GM13977 (cell line): ENCODE measurements around the gene HPCAL1.
"Not testable (repeated sequence)": the region's sequence is repeated elsewhere in the genome, so short reads cannot be mapped to it uniquely, and the experiment has no call there.

ENCODE experiments used
- DNase-seq: peaks from one replicate; pipeline ENCODE4 v3.0.0; 2012; ENCODE audit warnings: low spot score
- in situ Hi-C: fragments of 300-500 bp; cut with MboI; formaldehyde crosslinking; loops from one replicate; pipeline ENCODE4 v1.12.0; 2022; ENCODE audit warnings: low sequenced_read_pairs, low pct_unique_long_range_greater_than_20kb, mixed read lengths, inconsistent platforms; ENCODE audit not compliant: unreplicated experiment
- TF ChIP-seq, protein P1 (sequence below): IDR thresholded peaks from 2 replicates; pipeline ENCODE4 v1.5.1; 2012; ENCODE audit warnings: mild to moderate bottlenecking, control low read depth; ENCODE audit not compliant: insufficient read depth; ENCODE audit errors: extremely low read depth, missing control alignments

Gene HPCAL1

DNA sequence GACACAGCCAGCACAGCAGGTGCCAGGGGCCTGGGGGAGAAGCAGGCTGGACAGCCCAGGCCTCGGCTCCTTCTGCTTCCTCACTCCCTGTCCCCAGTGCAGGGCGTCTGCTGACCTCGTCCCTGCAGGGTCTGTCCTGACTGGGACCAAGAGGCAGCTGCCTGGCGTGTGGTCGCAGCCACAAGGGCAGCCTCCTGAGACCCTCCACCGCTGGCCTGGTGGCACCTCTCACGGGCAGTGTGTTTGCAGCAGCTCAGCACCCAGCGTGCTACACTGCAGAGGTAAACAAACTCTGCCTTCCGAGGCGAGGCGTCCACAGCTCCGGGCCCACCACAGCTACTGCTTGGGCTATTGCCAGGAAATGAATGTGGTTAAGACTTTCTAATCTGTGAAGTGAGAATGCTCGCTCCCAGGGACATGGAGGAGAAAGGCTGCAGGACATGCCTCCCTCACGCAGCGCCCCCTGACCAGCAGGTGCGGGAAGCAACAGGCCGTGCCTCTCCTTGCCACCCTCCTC lies 46.1 kb upstream of the HPCAL1 start:
- in situ Hi-C loops, result no loop called here
- TF ChIP-seq, protein P1, sequence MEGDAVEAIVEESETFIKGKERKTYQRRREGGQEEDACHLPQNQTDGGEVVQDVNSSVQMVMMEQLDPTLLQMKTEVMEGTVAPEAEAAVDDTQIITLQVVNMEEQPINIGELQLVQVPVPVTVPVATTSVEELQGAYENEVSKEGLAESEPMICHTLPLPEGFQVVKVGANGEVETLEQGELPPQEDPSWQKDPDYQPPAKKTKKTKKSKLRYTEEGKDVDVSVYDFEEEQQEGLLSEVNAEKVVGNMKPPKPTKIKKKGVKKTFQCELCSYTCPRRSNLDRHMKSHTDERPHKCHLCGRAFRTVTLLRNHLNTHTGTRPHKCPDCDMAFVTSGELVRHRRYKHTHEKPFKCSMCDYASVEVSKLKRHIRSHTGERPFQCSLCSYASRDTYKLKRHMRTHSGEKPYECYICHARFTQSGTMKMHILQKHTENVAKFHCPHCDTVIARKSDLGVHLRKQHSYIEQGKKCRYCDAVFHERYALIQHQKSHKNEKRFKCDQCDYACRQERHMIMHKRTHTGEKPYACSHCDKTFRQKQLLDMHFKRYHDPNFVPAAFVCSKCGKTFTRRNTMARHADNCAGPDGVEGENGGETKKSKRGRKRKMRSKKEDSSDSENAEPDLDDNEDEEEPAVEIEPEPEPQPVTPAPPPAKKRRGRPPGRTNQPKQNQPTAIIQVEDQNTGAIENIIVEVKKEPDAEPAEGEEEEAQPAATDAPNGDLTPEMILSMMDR, result no peak
- no peak for DNase-seq

DNA sequence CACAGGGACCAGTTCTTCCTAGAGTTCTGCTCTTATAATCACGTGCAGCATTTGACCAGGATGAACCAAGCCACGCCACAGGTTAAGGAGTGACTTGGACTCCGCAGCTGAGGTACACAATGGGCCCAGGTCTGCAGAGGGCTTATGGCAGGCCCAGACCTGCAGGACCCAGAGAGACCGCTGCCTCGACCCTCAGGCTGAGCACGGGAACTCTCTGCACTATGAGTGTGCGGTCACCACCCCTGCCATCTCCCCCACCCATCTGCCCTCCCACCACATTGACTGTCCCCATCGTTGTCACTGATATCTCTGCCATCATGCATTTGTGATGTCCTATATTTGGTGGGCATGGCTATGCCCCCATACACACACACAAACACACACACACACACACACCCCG lies 45.7 kb upstream of the HPCAL1 start:
- in situ Hi-C loops, result no loop called here
- no peak for DNase-seq
- TF ChIP-seq, protein P1, result no peak

DNA sequence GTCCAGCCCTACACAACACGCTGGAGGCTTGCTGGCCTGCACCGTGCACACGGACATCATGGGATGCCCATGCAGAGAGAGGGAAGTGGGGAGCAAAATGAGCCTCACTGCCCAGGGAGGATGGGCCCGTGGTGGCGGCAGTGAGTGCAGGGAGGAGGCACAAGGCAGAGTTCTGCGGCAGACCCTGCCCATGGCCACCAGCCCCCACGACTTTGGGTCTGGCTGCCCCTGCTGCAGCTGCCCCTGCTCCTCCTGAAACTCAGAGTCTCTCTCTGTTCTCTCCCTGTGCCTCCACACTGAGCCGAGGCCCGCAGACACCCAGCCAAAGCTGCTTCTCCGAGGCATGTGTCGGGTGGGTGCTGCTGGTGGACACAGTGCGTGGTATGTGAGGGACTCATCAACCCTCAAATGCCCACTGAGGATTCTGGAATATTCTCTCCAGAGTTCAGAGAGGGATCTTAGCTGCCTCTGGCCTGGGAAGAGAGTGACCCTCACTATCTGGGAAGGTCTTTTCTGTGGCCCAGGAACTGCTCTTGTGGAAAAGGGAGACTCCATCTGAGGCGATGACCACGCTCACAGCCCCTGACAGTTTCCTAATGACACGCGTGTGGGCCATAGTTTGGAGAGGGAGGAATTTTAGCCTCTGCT lies 45.1 kb upstream of the HPCAL1 start:
- in situ Hi-C loops, result no loop called here
- TF ChIP-seq, protein P1, result no peak
- DNase-seq, result no peak

DNA sequence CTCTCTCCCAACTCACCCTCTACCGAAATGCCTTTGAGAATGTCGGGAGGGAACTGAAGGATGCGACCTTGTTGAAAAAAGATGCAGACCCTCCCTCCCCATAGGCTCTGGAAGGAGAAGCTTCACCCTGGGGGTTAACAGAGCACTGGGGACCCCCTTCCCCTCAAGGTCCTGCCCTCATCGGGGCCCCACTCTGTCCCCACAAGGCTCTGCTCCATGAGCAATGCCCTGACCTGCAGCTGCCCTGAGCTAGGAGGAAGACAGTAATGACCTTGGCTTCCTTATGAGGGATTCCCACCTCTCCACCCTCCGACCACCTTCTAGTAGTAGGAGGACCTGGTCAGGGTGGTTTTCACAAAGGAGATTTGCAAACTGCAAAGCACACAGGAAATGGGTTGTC lies 44.4 kb upstream of the HPCAL1 start:
- TF ChIP-seq, protein P1, result no peak
- in situ Hi-C loops, result no loop called here
- no peak for DNase-seq

DNA sequence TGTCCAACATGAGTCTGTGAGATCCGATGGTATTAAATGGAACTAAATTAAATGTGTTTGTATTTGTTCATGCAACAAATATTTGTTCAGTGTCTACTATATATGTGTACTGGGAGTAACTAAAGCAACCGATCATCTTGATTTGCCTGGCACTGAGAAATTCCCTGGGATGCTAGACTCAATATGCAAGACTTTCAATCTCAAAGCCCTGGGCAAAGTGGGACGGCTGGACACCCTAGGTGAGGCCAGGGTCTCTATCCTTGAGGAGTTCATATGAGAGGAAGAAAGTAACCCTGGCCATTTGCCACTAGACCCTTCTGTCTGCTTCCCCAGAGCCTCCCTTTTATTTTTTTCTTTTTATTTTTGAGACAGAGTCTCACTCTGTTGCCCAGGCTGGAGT lies 44.0 kb upstream of the HPCAL1 start:
- TF ChIP-seq, protein P1, result no peak
- in situ Hi-C loops, result no loop called here
- DNase-seq, result no peak

DNA sequence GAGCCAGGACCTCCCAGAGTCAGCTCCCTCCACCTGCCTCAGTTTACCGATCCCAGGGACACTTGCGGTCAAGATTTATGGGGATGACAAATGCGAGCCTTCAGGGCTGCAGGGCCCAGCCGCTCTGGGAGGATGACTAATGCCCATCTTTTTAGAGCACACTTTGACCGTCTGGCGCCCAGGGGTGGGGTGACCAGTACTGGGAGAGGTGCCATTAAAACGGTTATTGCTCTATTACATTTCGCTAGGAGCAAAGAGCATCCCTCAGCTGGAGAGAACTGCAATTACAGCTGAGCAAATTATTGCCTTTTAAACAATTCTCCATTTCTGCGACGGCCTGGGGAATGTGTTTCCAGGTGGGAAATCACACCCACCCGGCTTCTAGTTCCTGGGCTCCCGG lies 42.6 kb upstream of the HPCAL1 start:
- DNase-seq, result no peak
- TF ChIP-seq, protein P1, result no peak
- in situ Hi-C loops, result no loop called here

DNA sequence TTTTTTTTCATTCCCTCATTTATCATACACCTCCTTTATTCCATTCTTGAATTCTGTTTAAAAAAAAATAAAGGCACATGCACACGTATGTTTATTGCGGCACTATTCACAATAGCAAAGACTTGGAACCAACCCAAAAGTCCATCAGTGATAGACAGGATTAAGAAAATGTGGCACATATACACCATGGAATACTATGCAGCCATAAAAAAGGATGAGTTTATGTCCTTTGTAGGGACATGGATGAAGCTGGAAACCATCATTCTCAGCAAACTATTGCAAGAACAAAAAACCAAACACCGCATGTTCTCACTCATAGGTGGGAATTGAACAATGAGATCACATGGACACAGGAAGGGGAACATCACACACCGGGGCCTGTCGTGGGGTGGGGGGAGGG lies 39.2 kb upstream of the HPCAL1 start:
- in situ Hi-C loops, DNase-seq: not testable (repeated sequence)
